ENCODE measurements around the gene HCK.

HCK gene

DNA sequence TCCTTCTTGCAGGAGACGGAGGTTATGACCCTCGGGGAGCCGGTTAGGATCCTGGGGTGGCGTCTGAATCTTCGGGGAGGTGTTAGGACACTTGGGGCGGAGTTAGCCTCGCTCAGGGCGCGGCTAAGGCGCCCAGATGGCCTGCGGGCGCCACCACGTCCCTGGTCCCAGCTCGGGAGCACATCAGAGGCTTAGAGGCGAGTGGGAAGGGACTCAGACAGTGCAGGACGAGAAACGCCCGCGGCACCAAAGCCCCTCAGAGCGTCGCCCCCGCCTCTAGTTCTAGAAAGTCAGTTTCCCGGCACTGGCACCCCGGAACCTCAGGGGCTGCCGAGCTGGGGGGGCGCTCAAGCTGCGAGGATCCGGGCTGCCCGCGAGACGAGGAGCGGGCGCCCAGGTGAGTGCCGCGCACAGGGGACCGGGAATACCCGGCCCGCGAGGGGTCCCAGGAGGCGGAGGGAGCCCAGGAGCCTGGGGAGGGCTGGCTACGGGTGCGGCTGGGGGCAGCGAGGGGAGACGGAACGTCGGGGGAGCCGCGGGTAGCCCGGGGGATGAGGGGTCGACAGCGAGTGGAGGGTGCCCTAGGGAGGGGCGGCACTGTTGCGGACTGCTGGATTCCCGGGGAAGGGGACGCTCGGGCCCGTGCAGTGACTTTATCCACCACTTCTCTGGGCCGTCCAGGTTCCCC is at the start of gene HCK:
TSS of gene HCK (plus strand) at position 153 of the 688 bp plus-strand sequence.
- DNase-seq, result no peak

DNA sequence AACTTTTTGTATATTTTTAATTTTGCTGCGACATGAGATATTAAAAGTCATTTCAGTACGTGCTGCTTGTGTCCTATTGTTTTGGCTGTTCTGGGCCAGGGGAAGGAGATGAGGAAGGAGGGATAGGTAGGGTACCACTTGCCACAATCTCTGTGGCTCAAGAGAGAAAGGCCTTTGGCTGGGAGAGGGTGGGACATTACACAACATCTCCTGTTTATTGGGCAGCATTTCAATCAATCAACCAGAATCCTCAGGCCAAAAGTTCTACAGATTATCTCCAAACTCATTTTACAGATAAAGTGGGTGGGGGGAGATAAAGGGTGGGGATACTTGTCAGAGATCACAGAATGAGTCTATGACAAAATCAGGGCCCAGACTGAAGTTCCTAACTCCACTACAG is 48.7 kb upstream of the HCK start:
- DNase-seq, result no peak

DNA sequence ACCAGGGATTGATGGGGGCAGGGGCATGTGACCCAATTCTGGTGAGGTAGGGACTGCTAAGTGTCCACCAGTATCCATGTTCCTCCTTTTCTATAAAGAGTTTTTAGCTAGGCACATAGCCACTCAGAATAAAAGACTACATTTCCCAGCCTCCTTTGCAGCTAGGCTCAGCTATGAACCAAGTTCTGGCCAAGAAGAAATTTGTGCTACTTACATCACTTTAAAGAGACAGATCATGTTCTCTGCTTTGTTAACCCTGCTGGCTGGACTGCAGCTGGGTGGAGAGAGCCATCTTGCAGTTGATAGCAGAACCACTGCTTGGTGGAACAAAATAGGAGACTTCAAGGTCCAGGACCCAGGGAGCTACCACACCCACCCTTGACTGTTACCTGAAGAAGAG is 47.1 kb upstream of the HCK start:
- no peak for DNase-seq

DNA sequence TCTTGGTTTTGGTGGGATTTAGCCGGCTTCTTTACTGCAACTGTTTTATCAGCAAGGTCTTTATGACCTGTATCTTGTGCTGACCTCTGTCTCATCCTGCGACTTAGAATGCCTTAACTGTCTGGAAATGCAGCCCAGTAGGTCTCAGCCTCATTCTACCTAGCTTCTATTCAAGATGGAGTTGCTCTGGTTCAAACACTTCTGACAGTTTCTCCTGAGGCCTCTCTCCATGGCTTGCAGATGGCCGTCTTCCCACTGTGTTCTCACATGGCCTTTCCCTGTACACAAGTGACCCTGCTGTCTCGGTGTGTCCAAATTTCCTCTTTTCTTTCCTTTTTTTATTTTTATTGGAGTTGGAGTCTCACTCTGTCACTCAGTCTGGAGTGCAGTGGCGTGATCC is 46.0 kb upstream of the HCK start:
- no peak for DNase-seq

DNA sequence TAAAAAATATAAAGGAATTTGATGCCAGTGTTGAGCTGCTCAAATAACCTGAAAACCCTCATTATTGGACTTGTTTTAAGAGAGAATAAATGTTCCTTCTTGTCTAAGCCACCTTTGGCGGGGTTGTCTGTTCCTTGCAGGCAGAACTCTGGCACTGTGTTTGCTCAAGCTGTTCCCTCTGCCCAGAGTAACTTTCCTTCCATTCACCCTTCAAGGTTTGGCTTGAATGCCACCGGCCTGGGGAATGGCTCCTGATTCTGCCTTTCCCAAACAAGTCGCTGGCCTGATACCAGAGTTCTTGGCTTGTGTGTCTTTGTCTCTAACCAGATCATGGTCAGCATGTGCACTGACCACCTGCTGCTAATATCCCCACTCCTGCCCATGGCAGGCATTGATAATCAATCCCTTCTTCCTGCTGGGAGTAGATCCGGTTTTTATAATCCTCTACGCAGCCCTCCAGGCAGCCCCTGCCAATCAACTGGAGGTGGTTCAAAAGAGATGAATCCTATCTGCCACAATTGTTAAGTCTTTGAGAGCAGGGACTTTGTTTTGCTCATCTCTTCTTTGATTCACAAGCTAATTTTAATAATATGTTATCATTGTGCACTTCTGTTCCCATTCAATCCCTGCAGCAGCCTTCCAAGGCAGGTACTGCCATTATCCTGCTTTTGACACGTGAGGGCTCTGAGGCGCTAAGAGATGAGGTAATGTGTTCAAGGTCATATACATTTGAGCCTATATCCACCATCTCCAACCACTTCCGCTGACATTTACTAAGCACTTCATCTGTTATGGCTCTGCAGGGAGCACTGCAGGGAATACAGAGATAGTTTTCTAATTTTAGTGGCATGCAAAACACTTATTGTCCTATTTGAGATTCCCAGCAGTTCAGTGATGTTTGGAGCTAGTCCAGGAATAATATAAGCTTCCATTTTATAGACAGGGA is 44.9 kb upstream of the HCK start:
- no peak for DNase-seq

DNA sequence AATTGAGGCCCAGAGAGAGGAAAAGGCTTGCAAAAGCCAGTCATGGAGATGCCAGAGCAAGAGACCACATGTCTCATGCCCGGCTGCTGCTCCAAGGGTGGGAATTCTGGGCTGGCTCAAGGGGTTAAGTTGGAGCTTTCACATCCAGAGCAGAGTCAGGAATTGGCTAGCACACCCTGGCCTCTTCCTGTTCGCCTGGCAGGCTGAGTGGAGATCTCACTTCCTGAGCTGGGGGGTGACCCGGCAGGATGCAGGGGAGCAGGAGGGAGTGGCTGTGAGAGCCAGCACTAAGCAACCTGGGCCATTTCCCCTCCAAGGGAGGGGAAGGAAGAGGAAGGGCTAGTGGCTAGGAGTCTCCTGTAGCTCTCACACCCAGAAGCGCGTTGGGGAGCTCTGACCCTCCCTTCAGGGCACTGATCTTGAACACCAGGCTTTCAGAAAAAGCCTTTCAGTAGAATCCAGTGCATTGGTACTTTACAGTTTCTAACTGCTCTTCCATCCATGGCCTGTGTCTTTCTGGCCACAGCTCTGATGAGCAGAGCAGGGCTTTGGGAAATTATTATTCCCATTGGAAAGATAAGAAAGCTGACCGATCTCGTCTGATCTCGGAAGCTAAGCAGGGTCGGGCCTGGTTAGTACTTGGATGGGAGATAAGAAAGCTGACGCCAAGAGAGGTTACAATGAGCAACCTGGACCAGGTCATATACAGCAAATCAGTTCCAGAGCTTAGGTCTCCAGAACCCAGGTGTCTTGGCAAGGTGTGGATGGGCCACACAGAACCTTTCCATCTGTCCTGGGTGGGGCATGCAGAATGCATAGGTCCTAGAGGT is 44.0 kb upstream of the HCK start:
- DNase-seq, result no peak

DNA sequence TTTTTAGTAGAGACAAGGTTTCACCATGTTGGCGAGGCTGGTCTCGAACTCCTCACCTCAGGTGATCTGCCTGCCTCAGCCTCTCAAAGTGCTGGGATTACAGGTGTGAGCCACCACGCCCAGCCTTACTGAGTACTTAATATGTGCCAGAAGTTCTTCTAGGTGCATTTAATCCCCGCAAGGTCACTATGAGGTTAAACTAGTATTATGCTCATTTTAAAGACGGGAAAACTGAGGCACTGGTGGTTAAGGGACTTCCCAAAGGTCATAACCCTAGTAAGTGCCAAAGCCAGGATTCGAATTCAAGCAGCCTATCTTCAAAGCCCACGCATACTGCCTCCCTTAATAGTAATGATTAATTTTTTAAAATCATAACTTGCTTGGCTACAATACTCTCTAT is 42.5 kb upstream of the HCK start:
- no peak for DNase-seq

DNA sequence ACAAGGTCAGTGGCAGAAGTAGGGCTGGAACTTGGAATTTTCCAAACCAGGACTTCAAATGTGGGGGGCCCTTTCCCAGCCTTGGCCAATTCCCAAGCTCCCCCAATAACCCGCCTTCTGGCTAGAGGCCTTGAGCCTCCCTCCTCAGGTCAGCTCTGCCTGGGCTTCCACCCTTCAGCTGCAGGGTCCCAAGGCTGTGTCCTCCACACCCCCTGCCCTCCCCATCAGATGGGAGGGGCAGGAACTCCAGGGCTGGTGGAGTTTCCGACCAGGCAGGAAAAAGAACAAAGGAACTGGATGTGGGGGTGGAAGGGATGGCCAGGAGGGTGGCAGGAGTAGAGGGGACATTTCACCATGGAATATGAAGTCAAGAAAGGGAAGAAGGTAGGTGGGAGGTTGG is 41.9 kb upstream of the HCK start, which contains the start of gene CCM2L:
TSS of gene CCM2L (plus strand) at position 338 of the 400 bp plus-strand sequence. CDS start at position 355, 17 bp downstream.
- no peak for DNase-seq

DNA sequence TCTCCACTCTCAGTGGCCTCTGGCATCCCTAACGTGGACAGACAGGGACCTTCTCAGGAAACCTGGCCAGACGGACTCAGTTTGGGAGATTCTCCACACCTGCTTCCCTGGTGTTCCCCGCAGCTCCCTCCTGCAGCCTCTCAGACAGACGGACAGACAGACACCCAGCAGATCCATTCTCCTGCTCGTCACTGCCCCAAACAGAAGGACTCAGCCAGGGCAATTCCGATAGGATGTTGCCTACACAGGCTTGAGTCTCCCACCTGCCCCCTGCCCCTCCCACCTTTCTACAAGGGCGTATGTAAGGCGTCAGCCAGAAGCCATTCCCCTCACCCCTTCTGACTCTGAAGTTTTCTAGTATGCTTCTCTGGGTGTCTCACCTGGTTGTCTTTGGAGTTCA is 41.4 kb upstream of the HCK start:
- DNase-seq, result no peak

DNA sequence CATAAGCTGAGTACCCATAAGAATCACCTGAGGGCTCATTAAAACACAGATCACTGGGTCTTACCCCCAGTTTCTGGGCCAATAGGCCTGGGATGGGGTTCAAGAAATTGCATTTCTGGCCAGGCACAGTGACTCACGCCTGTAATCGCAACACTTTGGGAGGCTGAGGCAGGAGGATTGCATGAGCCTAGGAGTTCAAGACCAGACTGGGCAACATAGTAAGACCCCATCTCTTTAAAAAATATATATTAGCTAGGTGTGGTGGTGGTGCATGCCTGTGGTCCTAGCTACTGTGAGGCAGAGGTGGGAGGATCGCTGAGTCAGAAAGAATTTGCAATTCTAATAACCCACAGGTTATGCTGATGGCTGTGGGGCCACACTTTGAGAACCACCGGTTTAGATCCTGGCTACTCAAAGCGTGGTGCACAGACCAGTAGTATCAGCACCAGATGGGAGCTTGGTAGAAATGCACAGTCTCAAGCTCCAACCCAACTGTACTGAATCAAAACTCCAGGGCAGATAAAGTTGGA is 39.8 kb upstream of the HCK start:
- DNase-seq, result no peak

GRCh38 chr20:32013326-32013725 is 38.7 kb upstream of the HCK start:
- no peak for DNase-seq

DNA sequence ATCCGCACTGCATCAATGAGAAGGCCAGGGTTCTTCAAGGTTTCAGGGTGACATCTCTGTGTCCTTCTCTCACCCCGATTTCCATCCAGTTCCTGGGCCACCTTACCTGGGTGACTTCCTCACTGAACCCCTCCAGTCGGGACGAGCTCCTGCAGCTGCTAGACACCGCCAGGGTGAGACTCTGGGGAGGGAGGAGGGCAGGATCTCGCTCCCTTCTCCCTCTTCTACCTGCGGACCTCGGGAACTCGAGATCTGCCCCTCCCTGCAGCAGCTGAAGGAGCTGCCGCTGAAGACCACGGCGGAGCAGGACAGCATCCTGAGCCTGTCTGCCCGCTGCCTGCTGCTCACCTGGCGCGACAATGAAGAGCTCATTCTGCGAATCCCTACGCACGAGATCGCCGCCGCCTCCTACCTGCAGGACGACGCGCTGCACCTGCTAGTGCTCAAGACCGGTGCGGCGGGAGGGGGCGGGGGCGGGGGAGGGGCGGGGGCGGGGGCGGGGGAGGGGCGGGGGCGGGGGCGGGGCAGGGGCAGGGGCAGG is 34.3 kb upstream of the HCK start:
- DNase-seq, result no peak

GRCh38 chr20:32018269-32019155 is 33.5 kb upstream of the HCK start:
- no peak for DNase-seq

- no peak for DNase-seq
Observed at GRCh38 chr20:32019156-32019510, 32.9 kb upstream of the HCK start.

- no peak for DNase-seq
Observed at GRCh38 chr20:32019563-32020463, 32.2 kb upstream of the HCK start.

- DNase-seq, result no peak
Observed at GRCh38 chr20:32021091-32021490, 31.0 kb upstream of the HCK start.

- DNase-seq, result no peak
Observed at GRCh38 chr20:32024683-32025295, 27.3 kb upstream of the HCK start.

- no peak for DNase-seq
Observed at GRCh38 chr20:32027643-32028042, 24.4 kb upstream of the HCK start.

DNA sequence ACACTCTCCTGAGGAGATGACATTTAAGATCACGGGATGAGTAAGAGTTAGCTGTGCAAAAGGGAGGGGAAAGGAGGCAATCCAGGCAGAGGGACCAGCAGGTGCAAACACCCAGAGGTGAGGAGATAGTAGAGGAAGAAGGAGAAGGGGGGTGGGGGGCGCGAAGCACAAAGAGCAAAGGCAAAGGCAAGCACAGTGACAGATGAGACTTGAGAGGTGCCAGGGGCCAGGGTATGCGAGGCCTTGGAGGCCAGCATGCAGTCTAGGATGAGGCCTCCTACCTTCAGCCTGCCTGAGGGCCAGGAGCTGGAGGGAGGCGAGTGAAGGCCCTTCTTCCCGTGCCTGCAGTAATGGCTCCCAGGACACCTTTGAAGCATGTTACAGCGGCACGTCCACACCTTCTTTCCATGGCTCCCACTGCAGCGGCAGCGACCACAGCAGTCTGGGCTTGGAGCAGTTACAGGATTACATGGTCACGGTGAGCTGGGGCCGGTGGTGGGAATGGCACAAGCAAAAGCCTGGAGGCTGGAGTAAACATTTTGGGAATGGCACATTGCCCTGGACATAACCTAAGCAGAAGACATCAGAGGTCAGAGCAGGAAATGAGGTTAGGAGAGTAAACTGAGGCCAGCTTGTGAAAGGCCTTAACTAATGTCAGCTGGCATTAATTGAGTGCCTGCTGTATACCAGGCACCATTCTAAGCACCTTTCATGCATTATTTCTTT is 23.2 kb upstream of the HCK start:
- DNase-seq, result no peak
